SH-SY5Y (cell line): Measurements from ENCODE around the gene MOCS1.

Source experiments
- GATA2 ChIP-seq: IDR thresholded peaks from 2 replicates; pipeline ENCODE4 v1.6.1; 2011; ENCODE audit warnings: mild to moderate bottlenecking, low read depth, low read length
- GATA3 ChIP-seq: IDR thresholded peaks from 2 replicates; pipeline ENCODE4 v1.6.1; 2011; ENCODE audit warnings: low read depth, mild to moderate bottlenecking, low read length, moderate library complexity

DNA sequence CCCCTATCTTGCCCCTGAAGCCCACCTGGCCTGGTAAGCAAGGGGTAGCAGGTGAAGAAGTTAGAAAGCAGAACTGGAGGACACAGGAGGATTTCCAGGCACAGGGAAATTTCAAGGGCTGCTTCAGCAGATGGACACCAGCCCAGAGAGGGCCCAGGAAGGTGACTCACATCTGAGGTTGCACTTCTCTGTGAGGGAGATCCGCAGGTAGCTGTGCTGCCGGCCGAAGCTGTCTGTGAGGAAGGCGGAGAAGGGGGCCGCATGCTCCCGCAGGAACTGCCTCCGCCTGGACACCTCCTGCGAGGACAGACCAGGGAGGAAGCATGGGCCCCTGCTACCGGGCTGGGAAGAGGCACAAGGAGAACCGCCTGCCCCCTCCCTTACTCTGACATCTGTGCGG, 7.1 kb downstream of the MOCS1 start:
- TF ChIP-seq GATA2: no peak
- TF ChIP-seq GATA3: no peak
